Stimulated activated CD4-positive, alpha-beta T cell treated with anti-CD3 and anti-CD28 coated beads, Interleukin-1b, Interleukin-23, amount 100 ng/mL, for 1 hour (primary cell): Measurements from ENCODE around the gene STKLD1.
"Not testable (repeated sequence)": the region's sequence is repeated elsewhere in the genome, so short reads cannot be mapped to it uniquely, and the experiment has no call there.

Experiments
- DNase-seq, 2 donors: peaks; one replicate each; pipeline ENCODE4 v3.0.0-alpha.2; 2020; ENCODE audit warnings: low read depth in 2 of 2

Gene STKLD1

DNA sequence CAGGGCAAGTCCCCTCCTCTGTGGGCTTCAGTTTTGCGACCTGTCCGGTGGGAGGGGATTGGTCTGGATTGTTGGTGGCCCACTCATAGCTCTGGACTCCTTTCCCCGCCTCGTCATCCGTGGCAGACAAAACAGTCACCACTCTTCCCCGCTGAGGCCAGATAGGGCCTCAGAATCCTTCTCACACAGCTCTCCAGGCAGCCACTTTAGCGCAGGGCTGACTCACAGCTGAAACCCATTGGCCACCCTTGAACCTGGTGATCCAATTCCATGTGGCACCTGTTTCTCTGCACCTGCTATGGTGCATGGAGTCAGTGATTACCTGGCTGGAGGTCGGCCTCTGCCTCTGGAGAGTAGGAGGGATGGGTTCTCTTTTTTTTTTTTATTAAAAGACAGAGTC is 67.8 kb downstream of the STKLD1 start:
- DNase-seq = no peak

DNA sequence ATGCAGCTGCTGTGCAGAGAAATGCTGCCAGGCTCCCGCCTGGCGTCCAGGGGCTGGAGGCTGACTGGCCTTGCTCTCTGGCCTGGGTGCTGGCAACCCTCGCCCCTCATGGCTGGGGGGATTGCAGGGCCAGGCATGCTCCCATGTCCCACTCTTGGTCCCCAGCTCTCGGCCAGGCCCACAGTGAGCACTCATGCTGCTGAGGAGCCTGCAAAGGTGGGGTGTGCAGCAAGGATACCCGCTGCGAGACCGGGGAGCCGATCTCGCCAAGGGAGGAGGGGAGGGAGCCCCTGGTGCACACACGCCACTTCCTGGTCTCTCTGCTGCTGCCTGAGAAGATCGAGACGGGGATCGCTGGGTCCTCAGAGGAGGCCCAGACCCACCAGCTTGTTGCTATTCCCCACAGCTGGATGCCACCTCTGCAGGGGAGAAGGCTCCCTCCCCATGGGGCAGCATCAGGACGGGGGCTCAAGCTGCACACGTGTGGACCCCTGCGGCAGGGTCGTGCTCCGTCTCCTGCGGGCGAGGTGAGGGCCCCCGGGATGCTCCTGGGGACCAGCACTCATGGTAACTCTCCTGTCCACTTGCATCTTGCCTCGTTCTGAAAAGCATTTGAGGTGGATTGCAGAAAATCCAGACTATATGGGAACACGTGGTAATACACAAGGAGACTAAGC is 69.3 kb downstream of the STKLD1 start:
- DNase-seq = no peak

DNA sequence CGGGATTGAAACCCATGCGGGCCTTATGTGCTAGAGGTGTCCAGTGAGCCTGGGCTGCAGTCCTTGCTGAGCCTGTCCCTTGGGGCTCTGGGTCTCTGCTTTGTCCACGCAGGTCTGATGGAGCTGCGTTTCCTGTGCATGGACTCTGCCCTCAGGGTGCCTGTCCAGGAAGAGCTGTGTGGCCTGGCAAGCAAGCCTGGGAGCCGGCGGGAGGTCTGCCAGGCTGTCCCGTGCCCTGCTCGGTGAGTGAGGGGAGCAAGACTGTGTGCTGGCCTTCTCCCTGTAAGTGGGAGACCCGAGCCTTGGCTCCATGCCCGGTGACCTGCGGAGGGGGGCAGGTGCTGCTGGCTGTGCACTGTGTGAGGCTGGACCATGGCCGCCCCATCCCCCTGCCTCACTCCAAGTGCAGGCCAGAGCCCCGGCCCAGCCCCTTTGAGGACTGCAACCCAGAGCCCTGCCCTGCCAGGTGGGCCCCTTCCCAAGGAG is 72.4 kb downstream of the STKLD1 start:
- no peak for DNase-seq

DNA sequence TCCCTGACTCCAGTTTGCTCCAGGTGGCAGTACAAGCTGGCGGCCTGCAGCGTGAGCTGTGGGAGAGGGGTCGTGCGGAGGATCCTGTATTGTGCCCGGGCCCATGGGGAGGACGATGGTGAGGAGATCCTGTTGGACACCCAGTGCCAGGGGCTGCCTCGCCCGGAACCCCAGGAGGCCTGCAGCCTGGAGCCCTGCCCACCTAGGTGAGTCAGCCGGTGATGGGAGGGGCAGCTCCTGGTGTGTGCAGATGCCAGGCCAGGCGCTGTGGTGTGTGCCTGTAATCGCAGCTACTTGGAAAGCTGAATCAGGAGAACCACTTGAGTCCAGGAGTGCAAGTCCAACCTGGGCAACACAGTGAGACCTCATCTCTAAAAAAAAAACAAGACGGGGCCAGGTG is 73.6 kb downstream of the STKLD1 start:
- no peak for DNase-seq

DNA sequence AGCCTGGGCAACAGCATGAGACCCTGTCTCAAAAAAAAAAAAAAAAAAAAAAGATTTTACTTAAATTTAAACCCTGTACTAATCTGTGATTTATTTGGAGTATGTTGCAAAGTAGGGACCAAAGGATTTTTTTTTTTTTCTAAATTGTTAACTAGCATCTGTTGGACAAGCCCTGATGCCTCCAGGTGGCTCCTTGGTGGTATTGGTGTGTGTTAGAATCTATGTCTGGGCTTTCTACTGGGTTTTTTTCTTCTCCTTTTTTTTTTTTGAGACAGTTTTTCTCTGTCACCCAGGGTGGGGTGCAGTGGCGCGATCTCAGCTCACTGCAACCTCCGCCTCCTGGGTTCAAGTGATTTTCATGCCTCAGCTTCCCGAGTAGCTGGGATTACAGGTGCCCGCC is 75.7 kb downstream of the STKLD1 start:
- not testable (repeated sequence) for DNase-seq

DNA sequence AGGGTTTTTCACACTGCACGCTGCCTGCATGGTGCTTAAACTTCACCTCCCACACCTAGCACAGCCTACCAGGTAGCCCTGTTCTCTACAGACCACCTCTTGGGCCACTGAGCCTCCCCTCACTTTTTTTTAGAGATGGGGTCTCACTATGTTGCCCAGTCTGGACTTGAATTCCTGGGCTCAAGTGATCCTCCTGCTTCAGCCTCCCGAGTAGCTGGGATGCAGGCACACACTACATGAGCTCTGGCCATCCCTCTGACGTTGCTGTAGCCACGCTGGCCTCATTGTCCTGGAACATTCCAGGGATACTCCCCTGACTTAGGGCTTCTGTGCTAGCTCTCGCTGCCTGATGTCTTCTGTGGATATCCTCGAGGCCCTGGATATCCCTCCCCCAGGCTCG is 76.4 kb downstream of the STKLD1 start:
- DNase-seq = no peak

DNA sequence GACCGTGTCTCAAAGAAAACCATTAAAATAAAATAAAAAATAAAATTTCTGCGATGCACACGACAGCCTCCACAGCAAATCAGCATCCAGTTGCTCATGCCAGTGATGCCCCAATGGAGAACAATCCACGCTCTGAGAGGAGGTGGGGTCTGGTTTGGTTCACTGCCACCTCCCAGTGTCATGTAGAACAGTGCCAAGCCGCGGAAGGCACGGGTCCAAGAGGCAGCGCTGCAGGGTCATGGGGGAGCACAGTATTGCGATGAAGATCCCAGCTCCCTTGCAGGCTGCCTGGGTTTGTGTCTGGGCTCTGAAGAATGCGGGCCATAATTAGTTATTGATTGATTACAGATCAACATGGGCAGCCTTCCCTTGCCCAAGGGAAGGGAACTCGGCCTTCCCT is 77.5 kb downstream of the STKLD1 start:
- DNase-seq = no peak

DNA sequence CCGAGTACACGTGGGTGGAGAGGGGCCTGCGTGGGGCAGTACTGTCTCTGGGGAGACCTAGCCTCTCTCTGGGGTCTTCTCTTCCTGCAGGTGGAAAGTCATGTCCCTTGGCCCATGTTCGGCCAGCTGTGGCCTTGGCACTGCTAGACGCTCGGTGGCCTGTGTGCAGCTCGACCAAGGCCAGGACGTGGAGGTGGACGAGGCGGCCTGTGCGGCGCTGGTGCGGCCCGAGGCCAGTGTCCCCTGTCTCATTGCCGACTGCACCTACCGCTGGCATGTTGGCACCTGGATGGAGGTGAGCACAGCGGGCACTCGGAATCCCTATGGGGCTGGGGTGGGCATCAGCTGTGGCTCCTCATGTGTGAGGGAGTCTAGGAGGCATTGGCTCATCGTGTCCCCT is 78.2 kb downstream of the STKLD1 start:
- DNase-seq = no peak

DNA sequence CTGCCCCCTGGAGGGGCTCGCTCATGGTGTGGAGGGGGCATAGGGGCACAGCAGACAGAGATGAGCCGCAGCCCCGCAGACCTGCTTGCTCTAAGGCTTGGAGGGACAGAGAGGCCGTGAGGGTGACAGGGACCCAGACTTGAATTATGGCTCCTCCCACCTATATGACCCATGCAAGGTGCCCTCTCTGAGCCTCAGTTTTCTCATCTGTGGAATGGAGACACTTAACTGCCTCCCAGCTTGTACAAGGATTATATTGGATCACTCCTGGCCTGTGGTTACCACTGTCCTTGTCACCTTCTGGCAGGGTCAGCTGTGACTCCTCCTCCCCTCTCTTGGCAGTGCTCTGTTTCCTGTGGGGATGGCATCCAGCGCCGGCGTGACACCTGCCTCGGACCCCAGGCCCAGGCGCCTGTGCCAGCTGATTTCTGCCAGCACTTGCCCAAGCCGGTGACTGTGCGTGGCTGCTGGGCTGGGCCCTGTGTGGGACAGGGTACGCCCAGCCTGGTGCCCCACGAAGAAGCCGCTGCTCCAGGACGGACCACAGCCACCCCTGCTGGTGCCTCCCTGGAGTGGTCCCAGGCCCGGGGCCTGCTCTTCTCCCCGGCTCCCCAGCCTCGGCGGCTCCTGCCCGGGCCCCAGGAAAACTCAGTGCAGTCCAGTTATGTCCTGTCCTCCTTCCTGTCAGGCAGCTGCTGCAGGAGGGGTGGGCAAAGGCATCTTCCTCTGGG is 78.9 kb downstream of the STKLD1 start:
- DNase-seq = no peak
